ENCODE measurements around the gene PARD3. TPM values are rescaled to one million over a fixed set of nuclear protein-coding genes. Genes with fewer than 3 reads are reported as not detected.
A peak's percentile ranks its signal among the peaks of the same experiment; 100 is the strongest.

Gene PARD3
- total RNA-seq, 2 donors from 2014 or later, result 31.6 to 41.6 TPM

GRCh38 chr10:34290412-34291081, 524.5 kb downstream of the PARD3 start:
- DNase-seq (ENCODE audit: low spot score), result no peak
- Histone ChIP-seq H3K4me1 (peaks cover 0 to 18% of the 10 kb centered on the region in 2 donors), H3K27ac (no peak overlapping the region)

GRCh38 chr10:34288634-34289033, 526.5 kb downstream of the PARD3 start:
- Histone ChIP-seq H3K27ac (no peak overlapping the region), H3K27me3 (no peaks in the 10 kb centered on the region), H3K4me1 (peaks cover 0 to 18% of the 10 kb centered on the region in 2 donors), H3K9me3 (no peaks in the 10 kb centered on the region), H3K4me3 (no peak overlapping the region), H3K36me3 (no peaks in the 10 kb centered on the region)
- DNase-seq (ENCODE audit: low spot score), result no peak
- no peak for TF ChIP-seq CTCF (IDR thresholded peaks at IDR 0.05)

More at GRCh38 chr10:34290412-34291081, 524.5 kb downstream of the PARD3 start:
- Histone ChIP-seq H3K27me3 (no peaks in the 10 kb centered on the region), H3K4me3 (no peak overlapping the region), H3K36me3 (no peaks in the 10 kb centered on the region), H3K9me3 (no peaks in the 10 kb centered on the region)
- no peak for TF ChIP-seq CTCF (IDR thresholded peaks at IDR 0.05)

GRCh38 chr10:34286136-34286739, 528.9 kb downstream of the PARD3 start:
- no peak for DNase-seq (ENCODE audit: low spot score)
- Histone ChIP-seq H3K36me3 (no peaks in the 10 kb centered on the region), H3K27me3 (no peaks in the 10 kb centered on the region), H3K4me1 (peaks cover 0 to 9% of the 10 kb centered on the region in 2 donors), H3K27ac (no peak overlapping the region), H3K4me3 (no peak overlapping the region), H3K9me3 (no peaks in the 10 kb centered on the region)
- TF ChIP-seq CTCF (IDR thresholded peaks at IDR 0.05), result no peak

GRCh38 chr10:34281661-34282582, 533.2 kb downstream of the PARD3 start:
- Histone ChIP-seq H3K36me3 (no peaks in the 10 kb centered on the region), H3K27me3 (no peaks in the 10 kb centered on the region), H3K9me3 (no peaks in the 10 kb centered on the region), H3K4me1 (no peaks in the 10 kb centered on the region), H3K4me3 (no peak overlapping the region), H3K27ac (no peak overlapping the region)
- no peak for TF ChIP-seq CTCF (IDR thresholded peaks at IDR 0.05)
- no peak for DNase-seq (ENCODE audit: low spot score)

DNA sequence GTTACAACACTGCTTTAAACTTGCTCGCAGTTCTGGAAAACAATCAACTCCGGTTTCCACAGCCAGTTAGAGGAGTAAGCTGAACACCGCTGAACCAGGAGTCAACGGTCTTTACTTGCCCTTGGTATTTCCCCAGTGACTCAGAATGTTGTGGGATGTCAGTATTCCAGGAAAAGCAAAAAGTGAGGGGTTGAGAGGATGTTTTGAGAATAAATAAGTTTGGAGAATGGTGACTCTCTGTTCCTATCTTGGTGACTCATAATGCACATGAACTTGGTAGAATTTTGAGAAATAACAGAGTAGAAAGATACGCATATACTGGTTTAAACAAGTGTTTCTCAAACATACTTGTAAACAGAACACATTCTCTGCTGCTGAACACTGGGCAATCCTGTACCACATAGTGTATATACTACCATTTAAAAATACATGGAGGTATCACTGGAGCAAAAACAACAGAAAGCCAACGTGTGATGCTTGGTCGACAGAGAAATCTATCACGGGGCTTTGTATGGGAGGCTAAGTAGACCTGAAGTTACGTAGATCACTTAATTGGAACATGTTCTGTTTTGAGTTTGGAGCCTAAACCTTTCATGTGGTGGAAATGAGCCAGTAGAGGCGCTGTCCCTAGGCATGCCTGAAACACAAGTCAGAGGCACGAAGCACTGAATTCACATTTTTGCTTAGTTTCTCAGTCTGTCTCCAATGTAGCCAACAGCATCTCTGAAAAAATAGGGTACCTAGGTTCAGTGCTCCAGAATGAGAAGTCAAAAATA, 534.3 kb downstream of the PARD3 start:
- no peaks in the 10 kb centered on the region for H3K4me1 ChIP-seq
- H3K4me3 ChIP-seq, result no peak overlapping the region
- DNase-seq (ENCODE audit: low spot score), result no peak
- no peaks in the 10 kb centered on the region for H3K9me3 ChIP-seq
- TF ChIP-seq CTCF (IDR thresholded peaks at IDR 0.05), result no peak
- peak overlapping the region; percentile 19 to 52 for H3K27ac ChIP-seq
- no peaks in the 10 kb centered on the region for H3K36me3 ChIP-seq
- H3K27me3 ChIP-seq, result no peaks in the 10 kb centered on the region
